Vagina (tissue), 2 donors: ENCODE measurements around the gene GRAMD1B.

Experiments used
- POLR2A ChIP-seq, 2 donors: fragments of 450-650 bp; IDR thresholded peaks; one replicate each; pipeline ENCODE4 v1.6.1; 2017; ENCODE audit warnings: antibody characterized with exemption in 2 of 2, mild to moderate bottlenecking in 2 of 2, moderate library complexity in 2 of 2
- POLR2AphosphoS5 ChIP-seq, 2 donors: sonication (generic); formaldehyde crosslinking; IDR thresholded peaks; one replicate each; pipeline ENCODE4 v1.9.0; 2017; ENCODE audit warnings: antibody characterized with exemption in 2 of 2, mild to moderate bottlenecking in 2 of 2, low read depth in 1 of 2; ENCODE audit not compliant: insufficient read depth in 1 of 2
- TF ChIP-seq, protein P1 (sequence below), 3 experiments: fragments of 450-650 bp in 2 of 3; fragments of 200-600 bp in 1 of 3; sonication (generic) in 1 of 3; IDR thresholded peaks; one replicate each; pipeline ENCODE4 v1.5.1; 2017 to 2019; ENCODE audit warnings: antibody characterized with exemption in 3 of 3, mild to moderate bottlenecking in 2 of 3, moderate library complexity in 2 of 3

DNA sequence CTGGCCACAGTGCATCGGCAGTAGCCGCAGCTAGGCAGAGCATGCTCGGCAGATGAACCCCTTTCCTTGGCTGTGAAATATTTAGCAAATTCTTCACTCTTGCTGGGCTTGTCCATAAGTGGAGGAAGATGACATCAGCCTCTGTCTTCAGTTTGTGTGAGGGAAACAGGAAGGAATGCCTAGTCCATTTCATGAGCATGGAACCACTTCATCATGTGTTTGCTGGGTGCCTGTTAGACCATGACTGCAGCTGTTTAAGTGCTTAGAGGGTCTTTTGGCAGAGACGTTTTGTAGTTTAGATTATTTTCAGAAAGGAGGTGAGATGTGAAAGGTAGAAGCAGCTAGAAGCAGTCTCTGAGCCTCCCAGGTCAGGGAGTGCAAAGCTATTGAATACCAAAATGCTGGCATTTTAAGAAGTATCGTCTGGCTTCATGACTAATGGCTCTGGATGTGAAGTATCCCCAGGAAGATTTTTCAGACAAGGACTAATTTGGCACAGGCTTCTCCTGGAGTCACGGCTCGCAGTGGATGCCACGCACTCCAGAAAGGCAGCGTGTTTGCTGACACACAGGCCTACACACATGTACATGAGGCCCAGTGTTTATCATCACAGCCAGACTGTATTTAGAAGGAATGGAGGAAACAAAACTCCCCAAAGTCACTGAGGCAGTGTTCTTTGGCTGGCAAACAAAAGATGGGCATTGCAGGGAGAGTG is 43.1 kb upstream of the GRAMD1B start:
- TF ChIP-seq, protein P1, sequence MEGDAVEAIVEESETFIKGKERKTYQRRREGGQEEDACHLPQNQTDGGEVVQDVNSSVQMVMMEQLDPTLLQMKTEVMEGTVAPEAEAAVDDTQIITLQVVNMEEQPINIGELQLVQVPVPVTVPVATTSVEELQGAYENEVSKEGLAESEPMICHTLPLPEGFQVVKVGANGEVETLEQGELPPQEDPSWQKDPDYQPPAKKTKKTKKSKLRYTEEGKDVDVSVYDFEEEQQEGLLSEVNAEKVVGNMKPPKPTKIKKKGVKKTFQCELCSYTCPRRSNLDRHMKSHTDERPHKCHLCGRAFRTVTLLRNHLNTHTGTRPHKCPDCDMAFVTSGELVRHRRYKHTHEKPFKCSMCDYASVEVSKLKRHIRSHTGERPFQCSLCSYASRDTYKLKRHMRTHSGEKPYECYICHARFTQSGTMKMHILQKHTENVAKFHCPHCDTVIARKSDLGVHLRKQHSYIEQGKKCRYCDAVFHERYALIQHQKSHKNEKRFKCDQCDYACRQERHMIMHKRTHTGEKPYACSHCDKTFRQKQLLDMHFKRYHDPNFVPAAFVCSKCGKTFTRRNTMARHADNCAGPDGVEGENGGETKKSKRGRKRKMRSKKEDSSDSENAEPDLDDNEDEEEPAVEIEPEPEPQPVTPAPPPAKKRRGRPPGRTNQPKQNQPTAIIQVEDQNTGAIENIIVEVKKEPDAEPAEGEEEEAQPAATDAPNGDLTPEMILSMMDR (IDR thresholded peaks at IDR 0.05), result no peak
- TF ChIP-seq POLR2A (IDR thresholded peaks at IDR 0.05) (no peak), POLR2AphosphoS5 (IDR thresholded peaks at IDR 0.05; ENCODE audit: insufficient read depth in 1 of 2, low read depth in 1 of 2) (no peak)
